Mesenchymal stem cell (in vitro differentiated cells and primary cell): ENCODE measurements around the gene GRK3.

Experiments
- DNase-seq: peaks from one replicate; pipeline ENCODE4 v3.0.0-alpha.2; 2013
- H2AFZ ChIP-seq: one replicate; pipeline ENCODE4 v1.6.1; 2013; ENCODE audit warnings: low read depth, mild to moderate bottlenecking, control low read depth, inconsistent platforms, low read length, moderate library complexity
- H2AK5ac ChIP-seq: 2 replicates; pipeline ENCODE4 v1.6.1; 2013; ENCODE audit warnings: low read length, moderate library complexity, mild to moderate bottlenecking, inconsistent platforms; ENCODE audit not compliant: severe bottlenecking
- H2BK120ac ChIP-seq: one replicate; pipeline ENCODE4 v1.6.1; 2013; ENCODE audit warnings: low read depth, mild to moderate bottlenecking, inconsistent platforms, low read length, moderate library complexity
- H2BK12ac ChIP-seq, 2 experiments: one replicate each; pipeline ENCODE4 v1.6.1; 2013; ENCODE audit warnings: inconsistent platforms in 2 of 2, low read length in 2 of 2, mild to moderate bottlenecking in 2 of 2, moderate library complexity in 2 of 2, control low read depth in 1 of 2
- H2BK15ac ChIP-seq: one replicate; pipeline ENCODE4 v1.6.1; 2013; ENCODE audit warnings: mild to moderate bottlenecking, low read depth, inconsistent platforms; ENCODE audit not compliant: poor library complexity, severe bottlenecking
- H2BK5ac ChIP-seq: 2 replicates; pipeline ENCODE4 v1.6.1; 2013; ENCODE audit warnings: low read depth, mild to moderate bottlenecking, low read length, control low read depth, inconsistent platforms; ENCODE audit not compliant: poor library complexity, severe bottlenecking
- H3K14ac ChIP-seq, 2 experiments: one replicate each; pipeline ENCODE4 v1.6.1; 2013; ENCODE audit warnings: inconsistent platforms in 2 of 2, low read length in 2 of 2, control low read depth in 1 of 2, mild to moderate bottlenecking in 1 of 2, moderate library complexity in 1 of 2
- H3K18ac ChIP-seq, 2 experiments: one replicate each; pipeline ENCODE4 v1.6.1; 2013; ENCODE audit warnings: inconsistent platforms in 2 of 2, low read length in 2 of 2, control low read depth in 1 of 2, low read depth in 1 of 2, mild to moderate bottlenecking in 1 of 2
- H3K23ac ChIP-seq, 2 experiments: one replicate each; pipeline ENCODE4 v1.6.1; 2013; ENCODE audit warnings: inconsistent platforms in 2 of 2, low read length in 2 of 2, mild to moderate bottlenecking in 2 of 2, moderate library complexity in 2 of 2, control low read depth in 1 of 2
- H3K27ac ChIP-seq: 2 replicates; pipeline ENCODE4 v1.5.1; 2013; ENCODE audit warnings: mild to moderate bottlenecking, moderate library complexity, low read length, control low read depth, inconsistent platforms; ENCODE audit not compliant: poor library complexity, severe bottlenecking
- H3K27me3 ChIP-seq, 2 experiments: 2 replicates each; pipeline versions ENCODE4 v1.6.1 to v1.7.0; 2013; ENCODE audit warnings: low read length in 2 of 2, mild to moderate bottlenecking in 2 of 2, moderate library complexity in 2 of 2, control low read depth in 1 of 2, inconsistent platforms in 1 of 2; ENCODE audit not compliant: control insufficient read depth in 1 of 2, insufficient read depth in 1 of 2
- H3K36me3 ChIP-seq, 2 experiments: 2 replicates each; pipeline versions ENCODE4 v1.6.1 to v1.7.0; 2013; ENCODE audit warnings: low read length in 2 of 2, control low read depth in 1 of 2, inconsistent platforms in 1 of 2, low read depth in 1 of 2, mild to moderate bottlenecking in 1 of 2; ENCODE audit not compliant: insufficient read depth in 2 of 2, control insufficient read depth in 1 of 2
- H3K4ac ChIP-seq, 2 experiments: one replicate each; pipeline ENCODE4 v1.6.1; 2013; ENCODE audit warnings: inconsistent platforms in 2 of 2, low read length in 2 of 2, mild to moderate bottlenecking in 2 of 2, moderate library complexity in 2 of 2, control low read depth in 1 of 2, low read depth in 1 of 2
- H3K4me1 ChIP-seq: 2 replicates; pipeline ENCODE4 v1.6.1; 2013; ENCODE audit warnings: low read depth, low read length, control low read depth; ENCODE audit not compliant: control insufficient read depth, insufficient read depth
- H3K4me2 ChIP-seq: 2 replicates; pipeline ENCODE4 v1.6.1; 2013; ENCODE audit warnings: low read length, mild to moderate bottlenecking, inconsistent platforms; ENCODE audit not compliant: poor library complexity, severe bottlenecking
- H3K4me3 ChIP-seq, 2 experiments: 2 replicates each; pipeline versions ENCODE4 v1.5.1 to v1.7.0; 2013; ENCODE audit warnings: low read length in 2 of 2, mild to moderate bottlenecking in 2 of 2, control low read depth in 1 of 2, low read depth in 1 of 2; ENCODE audit not compliant: insufficient read depth in 1 of 2
- H3K79me1 ChIP-seq: replicated peaks from 2 replicates; pipeline ENCODE4 v1.6.1; 2013; ENCODE audit warnings: mild to moderate bottlenecking, control low read depth, low read length, inconsistent platforms; ENCODE audit not compliant: poor library complexity, severe bottlenecking
- H3K9ac ChIP-seq: 2 replicates; pipeline ENCODE4 v1.7.0; 2013; ENCODE audit warnings: mild to moderate bottlenecking, low read length, moderate library complexity
- H3K9me3 ChIP-seq: 2 replicates; pipeline ENCODE4 v1.7.0; 2013; ENCODE audit warnings: mild to moderate bottlenecking, low read length; ENCODE audit not compliant: control insufficient read depth
- H4K8ac ChIP-seq: one replicate; pipeline ENCODE4 v1.6.1; 2013; ENCODE audit warnings: inconsistent platforms, mild to moderate bottlenecking, low read length, moderate library complexity
- H4K91ac ChIP-seq: one replicate; pipeline ENCODE4 v1.6.1; 2013; ENCODE audit warnings: mild to moderate bottlenecking, low read length, inconsistent platforms
- WGBS: methylation state at CpG from one replicate; pipeline ENCODE4 v1.1.7; 2013; ENCODE audit warnings: mixed read lengths; 5-methylcytosine and 5-hydroxymethylcytosine counted together

The GRK3 gene

GRCh38 chr22:25760848-25761595 is 196.5 kb downstream of the GRK3 start:
- H3K4me2 ChIP-seq: no peak overlapping the region
- no peak overlapping the region for H3K23ac ChIP-seq
- no peak overlapping the region for H2BK120ac ChIP-seq
- no peaks in the 10 kb centered on the region for H3K36me3 ChIP-seq
- peak overlapping the region; percentile 15 to 23 for H3K18ac ChIP-seq
- peaks cover 7% of the 10 kb centered on the region for H3K4me1 ChIP-seq
- peaks cover 4% of the 10 kb centered on the region for H3K9me3 ChIP-seq
- H3K4me3 ChIP-seq: no peak overlapping the region
- no peaks in the 10 kb centered on the region for H3K79me1 ChIP-seq
- no peak overlapping the region for H4K8ac ChIP-seq
- DNase-seq: no peak
- peak overlapping the region; percentile 72 for H4K91ac ChIP-seq
- no peak overlapping the region for H2AFZ ChIP-seq
- no peak overlapping the region for H2BK5ac ChIP-seq
- H3K27me3 ChIP-seq: no peaks in the 10 kb centered on the region
- WGBS: 79% methylated on average over 12 of the region's 15 CpGs
- H3K27ac ChIP-seq: no peak overlapping the region
- H3K14ac ChIP-seq: no peak overlapping the region
- H2BK15ac ChIP-seq: no peak overlapping the region
- no peak overlapping the region for H3K4ac ChIP-seq
- peak overlapping the region in 1 of 2 experiments; percentile 1 for H2BK12ac ChIP-seq
- peak overlapping the region; percentile 19 for H2AK5ac ChIP-seq
- H3K9ac ChIP-seq: no peak overlapping the region

DNA sequence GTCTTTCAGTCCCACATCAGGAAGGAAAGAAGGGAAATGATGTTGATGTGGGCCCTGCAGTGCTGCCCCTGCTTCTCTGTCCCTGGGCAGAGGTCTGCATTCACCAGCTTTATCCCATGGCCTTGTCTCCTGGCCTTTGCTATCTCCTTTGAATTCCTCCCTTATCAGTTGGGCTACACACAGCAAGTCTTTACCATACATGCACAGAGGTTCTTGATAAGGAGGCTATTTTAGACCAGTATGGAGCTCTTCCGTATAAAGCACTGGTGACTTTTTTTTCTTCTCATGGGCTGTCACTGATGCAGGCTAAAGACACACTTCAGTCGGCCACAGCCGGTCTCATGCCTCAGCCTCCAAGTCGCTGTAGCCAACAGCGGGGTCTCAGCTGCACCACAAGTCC is 197.7 kb downstream of the GRK3 start:
- no peaks in the 10 kb centered on the region for H3K36me3 ChIP-seq
- H2BK120ac ChIP-seq: no peak overlapping the region
- H2AFZ ChIP-seq: no peak overlapping the region
- H3K4ac ChIP-seq: no peak overlapping the region
- H3K4me2 ChIP-seq: no peak overlapping the region
- H2BK12ac ChIP-seq: no peak overlapping the region
- no peak overlapping the region for H4K8ac ChIP-seq
- no peak overlapping the region for H3K9ac ChIP-seq
- no peaks in the 10 kb centered on the region for H3K79me1 ChIP-seq
- H3K18ac ChIP-seq: peak overlapping the region in 1 of 2 experiments; percentile 28
- H3K27me3 ChIP-seq: no peaks in the 10 kb centered on the region
- H3K4me3 ChIP-seq: no peak overlapping the region
- H2AK5ac ChIP-seq: no peak overlapping the region
- 74% methylated on average over 5 of the region's 5 CpGs for WGBS
- H3K14ac ChIP-seq: no peak overlapping the region
- peaks cover 15% of the 10 kb centered on the region for H3K9me3 ChIP-seq
- DNase-seq: no peak
- H3K27ac ChIP-seq: no peak overlapping the region
- peaks cover 7% of the 10 kb centered on the region for H3K4me1 ChIP-seq
- H4K91ac ChIP-seq: no peak overlapping the region
- no peak overlapping the region for H2BK5ac ChIP-seq
- no peak overlapping the region for H3K23ac ChIP-seq
- H2BK15ac ChIP-seq: no peak overlapping the region

DNA sequence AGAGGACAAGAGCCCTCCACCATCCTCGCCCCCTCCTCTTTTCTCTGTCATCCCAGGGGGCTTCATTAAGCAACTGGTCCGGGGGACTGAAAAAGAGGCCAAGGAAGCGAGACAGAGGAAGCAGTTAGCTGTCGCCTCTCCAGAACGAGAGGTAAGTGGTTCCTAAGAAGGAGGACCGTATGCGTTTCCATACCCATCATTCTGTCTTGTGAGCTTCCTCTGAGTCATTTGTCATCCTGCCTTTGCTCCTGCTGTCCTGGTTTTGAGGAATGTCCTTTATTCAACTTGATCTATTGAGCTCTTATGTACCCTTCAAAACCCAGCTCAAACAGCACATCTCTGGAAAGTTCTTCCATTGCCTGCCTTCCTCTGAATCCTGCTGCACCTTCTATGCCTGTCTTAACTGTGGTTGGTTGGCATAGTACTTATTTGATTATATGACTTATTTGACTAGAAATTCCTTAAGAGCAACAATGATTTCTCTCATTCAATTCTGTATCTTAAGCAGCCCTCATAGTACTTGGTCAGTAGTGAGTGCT is 198.8 kb downstream of the GRK3 start:
- Histone ChIP-seq H3K14ac (no peak overlapping the region), H3K9me3 (peaks cover 19% of the 10 kb centered on the region), H3K79me1 (no peaks in the 10 kb centered on the region), H3K36me3 (no peaks in the 10 kb centered on the region), H3K9ac (no peak overlapping the region), H2AFZ (no peak overlapping the region), H2BK12ac (no peak overlapping the region), H3K4ac (no peak overlapping the region), H2AK5ac (no peak overlapping the region), H3K18ac (no peak overlapping the region), H3K4me2 (no peak overlapping the region), H3K4me3 (no peak overlapping the region), H2BK5ac (no peak overlapping the region), H3K4me1 (peaks cover 7% of the 10 kb centered on the region), H2BK120ac (no peak overlapping the region), H3K27me3 (no peaks in the 10 kb centered on the region), H4K91ac (no peak overlapping the region), H3K23ac (no peak overlapping the region), H3K27ac (no peak overlapping the region), H4K8ac (no peak overlapping the region), H2BK15ac (no peak overlapping the region)
- WGBS: 29% methylated on average over 7 of the region's 7 CpGs
- DNase-seq: peak; percentile 33

- Histone ChIP-seq H3K4me1 (peaks cover 7% of the 10 kb centered on the region), H2BK120ac (no peak overlapping the region), H3K18ac (no peak overlapping the region), H3K14ac (no peak overlapping the region), H3K27me3 (no peaks in the 10 kb centered on the region), H3K4ac (no peak overlapping the region), H2AK5ac (no peak overlapping the region), H2BK5ac (no peak overlapping the region), H3K27ac (no peak overlapping the region), H3K23ac (no peak overlapping the region), H4K8ac (no peak overlapping the region), H3K79me1 (no peaks in the 10 kb centered on the region), H3K9me3 (peaks cover 19% of the 10 kb centered on the region), H3K36me3 (no peaks in the 10 kb centered on the region), H3K4me2 (no peak overlapping the region), H2BK15ac (no peak overlapping the region), H3K9ac (no peak overlapping the region), H2AFZ (no peak overlapping the region), H2BK12ac (no peak overlapping the region), H3K4me3 (no peak overlapping the region), H4K91ac (no peak overlapping the region)
- DNase-seq: no peak
- 70% methylated on average over 8 of the region's 8 CpGs for WGBS
These were observed 200.0 kb downstream of the GRK3 start for GRCh38 chr22:25764270-25765015.
